NT2/D1 (cell line): ENCODE results near the gene CDH4.

Experiments used
- YY1 ChIP-seq: IDR thresholded peaks from 2 replicates; pipeline ENCODE4 v1.6.1; 2011; ENCODE audit not compliant: insufficient read length, insufficient read depth
- ZNF274 ChIP-seq: IDR thresholded peaks from 2 replicates; pipeline ENCODE4 v1.6.1; 2011; ENCODE audit warnings: mild to moderate bottlenecking, low read depth, low read length

DNA sequence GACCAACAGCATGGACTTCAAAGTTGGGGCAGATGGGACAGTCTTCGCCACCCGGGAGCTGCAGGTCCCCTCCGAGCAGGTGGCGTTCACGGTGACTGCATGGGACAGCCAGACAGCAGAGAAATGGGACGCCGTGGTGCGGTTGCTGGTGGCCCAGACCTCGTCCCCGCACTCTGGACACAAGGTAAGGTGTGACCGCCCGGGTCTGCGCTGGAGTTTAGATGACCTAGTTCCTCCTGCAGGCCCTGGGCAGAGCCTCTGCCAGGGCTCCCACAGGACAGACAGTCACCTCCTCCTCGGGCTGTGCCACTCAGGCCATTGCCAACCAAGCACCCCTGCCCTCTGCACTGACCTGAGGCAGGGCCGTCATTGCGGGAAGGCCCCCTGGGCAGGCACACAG, 491.5 kb downstream of the CDH4 start:
- TF ChIP-seq ZNF274 (no peak), YY1 (no peak)
